Heart right ventricle (tissue), 16 donors: ENCODE results near the gene PDYN. TPM values are rescaled to one million over a fixed set of nuclear protein-coding genes. Genes with fewer than 3 reads are reported as not detected.

ENCODE experiments used
- ATAC-seq, 8 donors: fragments of 200-7000 bp; cut with Tn5 transposase; one replicate each; pipeline ENCODE4 v1.9.1; 2020; ENCODE audit warnings: mild to moderate bottlenecking in 8 of 8, moderate library complexity in 8 of 8, moderate number of reproducible peaks in 1 of 8
- DNase-seq, 2 donors: peaks; one replicate each; pipeline ENCODE4 v3.0.0-alpha.2; 2020
- H3K27ac ChIP-seq, 10 donors: fragments of 200-600 bp; sonication (generic) in 2 of 10; one replicate each; pipeline versions ENCODE4 v1.5.0 to v1.8.0; 2020 to 2022; ENCODE audit warnings: mild to moderate bottlenecking in 3 of 10
- H3K27me3 ChIP-seq, 7 donors: fragments of 200-600 bp; one replicate each; pipeline ENCODE4 v1.8.0; 2021 to 2022; ENCODE audit warnings: mild to moderate bottlenecking in 2 of 7
- H3K36me3 ChIP-seq, 9 donors: fragments of 200-600 bp; sonication (generic) in 1 of 9; one replicate each; pipeline versions ENCODE4 v1.5.0 to v1.8.0; 2020 to 2022; ENCODE audit warnings: mild to moderate bottlenecking in 2 of 9
- H3K4me1 ChIP-seq, 9 donors: fragments of 200-600 bp; sonication (generic) in 1 of 9; one replicate each; pipeline versions ENCODE4 v1.5.0 to v1.8.0; 2020 to 2022; ENCODE audit warnings: mild to moderate bottlenecking in 4 of 9
- H3K4me3 ChIP-seq, 10 donors: fragments of 200-600 bp; sonication (generic) in 2 of 10; one replicate each; pipeline versions ENCODE4 v1.5.0 to v1.8.0; 2020 to 2022; ENCODE audit warnings: mild to moderate bottlenecking in 7 of 10, moderate library complexity in 2 of 10
- H3K9me3 ChIP-seq, 11 donors: fragments of 200-600 bp in 10 of 11; sonication (generic) in 2 of 11; one replicate each; pipeline versions ENCODE4 v1.5.0 to v1.8.0; 2013 to 2022; ENCODE audit warnings: mild to moderate bottlenecking in 2 of 11, control low read depth in 1 of 11, moderate library complexity in 1 of 11
- CTCF ChIP-seq, 9 donors: fragments of 200-600 bp; sonication (generic) in 2 of 9; IDR thresholded peaks; one replicate each; pipeline versions ENCODE4 v1.5.0 to v1.8.0; 2021 to 2022; ENCODE audit warnings: antibody characterized with exemption in 9 of 9, mild to moderate bottlenecking in 5 of 9, moderate library complexity in 1 of 9
- WGBS, 2 donors: extraction: QIAGEN DNeasy Blood & Tissue Kit; methylation state at CpG; one replicate each; pipeline ENCODE4 v1.1.7; 2013; ENCODE audit warnings: inconsistent platforms in 1 of 2; 5-methylcytosine and 5-hydroxymethylcytosine counted together
- intact Hi-C, 10 donors: fragments of 100-400 bp; cut with DNase I; formaldehyde crosslinking; loops; one replicate each; pipeline versions ENCODE4 v1.11.1 to v1.14.2; 2022
- polyA plus RNA-seq, 2 donors: library from polyadenylated mRNA; stranded (reverse); fragments of 200-250 nt; gene quantifications; one replicate each; pipeline ENCODE4 v1.2.3, GENCODE V29; 2013
- total RNA-seq, 10 donors: library from RNA; stranded (reverse); fragmentation: NEBNext Ultra II Directional in 3 of 10; extraction: Animal tissue kit (Norgen Biotek cat#: 25700) in 3 of 10; gene quantifications; one replicate each; pipeline versions ENCODE4 v1.2.1 to v1.2.4, GENCODE V29; 2021 to 2023
- donor health status: Arrhythmogenic right ventricular cardiomyopathy.
- donor health status: ischemic (EF 13 %, LVEDD 7.1; RV severe dilation, severe dysfunction).
- donor health status: healthy with polysubstance abuse.
- donor health status: DM: no; HTN: yes; CAD: no.
- donor health status: DM: no; HTN: no; CAD: no.
- donor health status: ischemic (EF 25% LVEDD 6.9; RV normal size, moderate dysfunction).
- donor health status: ischemic (EF 25% LVEDD 5.7; RV mildly dilated, moderate dysfunction).
- donor health status: healthy.
- donor health status: DM: yes; HTN: yes; CAD: no.
- donor health status: Ischemic cardiomyopathy.
- donor health status: ischemic (EF 35%, LVEDD 5.7; RV mildly dilated, moderate dysfunction).
- donor health status: nonischemic (EF 11% LVEDD 7.7; RV severe dilation, severe dysfunction).
- donor health status: DM: yes; HTN: yes; CAD: no.
- donor health status: PGD.
- donor health status: ischemic (EF 29% LVEDD 5.4; RV normal size, mild dysfunction).
- donor health status: nonischemic (EF 23%, LVEDD 6.1; RV moderate dilation, normal function).

Gene PDYN
- total and polyA plus RNA-seq, 12 donors, result not detected

GRCh38 chr20:1983301-1983700, 10.6 kb downstream of the PDYN start:
- intact Hi-C loops, result no loop called here
- H3K9me3 ChIP-seq, result no peaks in the 10 kb centered on the region
- WGBS, 2 donors, result 36 to 43% methylated on average over 4 of the region's 4 CpGs
- no peak overlapping the region for H3K4me3 ChIP-seq
- DNase-seq (no peak), ATAC-seq (no peak)
- H3K27me3 ChIP-seq, result peaks cover 0 to 67% (median 45%) of the 10 kb centered on the region in 7 donors
- H3K36me3 ChIP-seq, result no peaks in the 10 kb centered on the region
- no peak for TF ChIP-seq CTCF (IDR thresholded peaks at IDR 0.05)
- no peak overlapping the region for H3K27ac ChIP-seq
- no peaks in the 10 kb centered on the region for H3K4me1 ChIP-seq

- no peak for TF ChIP-seq CTCF (IDR thresholded peaks at IDR 0.05)
- H3K27me3 ChIP-seq, result peaks cover 0 to 73% (median 48%) of the 10 kb centered on the region in 7 donors
- DNase-seq (no peak), ATAC-seq (no peak)
- H3K36me3 ChIP-seq, result no peaks in the 10 kb centered on the region
- no peak overlapping the region for H3K4me3 ChIP-seq
- H3K27ac ChIP-seq, result no peak overlapping the region
- H3K9me3 ChIP-seq, result no peaks in the 10 kb centered on the region
- no peaks in the 10 kb centered on the region for H3K4me1 ChIP-seq
- intact Hi-C loops, result no loop called here
- 77 to 86% methylated on average over 5 of the region's 5 CpGs for WGBS, 2 donors
Measured at GRCh38 chr20:1982686-1983085, 11.2 kb downstream of the PDYN start.

GRCh38 chr20:1979106-1979778, 14.6 kb downstream of the PDYN start:
- no peak overlapping the region for H3K27ac ChIP-seq
- intact Hi-C loops, result no loop called here
- DNase-seq, result no peak

GRCh38 chr20:1975291-1975690, 18.6 kb downstream of the PDYN start:
- H3K27ac ChIP-seq, result no peak overlapping the region
- WGBS, 2 donors, result 88% methylated on average over 11 of the region's 11 CpGs
- TF ChIP-seq CTCF (IDR thresholded peaks at IDR 0.05), result no peak
- intact Hi-C loops, result no loop called here
- H3K4me1 ChIP-seq, result no peaks in the 10 kb centered on the region
- peaks cover 0 to 65% (median 40%) of the 10 kb centered on the region in 7 donors for H3K27me3 ChIP-seq
- no peak for DNase-seq
- no peak overlapping the region for H3K4me3 ChIP-seq
- no peak for ATAC-seq
- H3K9me3 ChIP-seq, result no peaks in the 10 kb centered on the region
- H3K36me3 ChIP-seq, result no peaks in the 10 kb centered on the region

More at GRCh38 chr20:1979106-1979778, 14.6 kb downstream of the PDYN start:
- H3K27me3 ChIP-seq, result peaks cover 0 to 61% (median 43%) of the 10 kb centered on the region in 7 donors
- 41 to 54% methylated on average over 3 of the region's 3 CpGs for WGBS, 2 donors
- H3K4me3 ChIP-seq, result no peak overlapping the region
- H3K9me3 ChIP-seq, result no peaks in the 10 kb centered on the region
- no peaks in the 10 kb centered on the region for H3K36me3 ChIP-seq
- ATAC-seq, result no peak
- H3K4me1 ChIP-seq, result no peaks in the 10 kb centered on the region
- no peak for TF ChIP-seq CTCF (IDR thresholded peaks at IDR 0.05)
